K562 (cell line): ENCODE data around the gene HSPB2. TPM values are rescaled to one million over a fixed set of nuclear protein-coding genes. Genes with fewer than 3 reads are reported as not detected.

Experiments
- ATF7 ChIP-seq: fragments of 450-650 bp; IDR thresholded peaks from 2 replicates; pipeline ENCODE4 v1.7.1; 2014; ENCODE audit warnings: mild to moderate bottlenecking, moderate library complexity
- CBX1 ChIP-seq: sonication (generic); IDR thresholded peaks from 2 replicates; pipeline ENCODE4 v1.6.1; 2016; ENCODE audit warnings: antibody characterized with exemption, low read depth, mild to moderate bottlenecking
- CBX2 ChIP-seq: fragments of 200-600 bp; sonication (generic); IDR thresholded peaks from one replicate; pipeline ENCODE4 v1.6.1; 2012; ENCODE audit warnings: mild to moderate bottlenecking, low read length, inconsistent platforms; ENCODE audit not compliant: insufficient read depth, poor library complexity, severe bottlenecking
- CREB3 ChIP-seq: fragments of 450-650 bp; conservative IDR thresholded peaks from 2 replicates; pipeline ENCODE4 v1.6.1; 2016; ENCODE audit warnings: missing genetic modification characterization, low read depth, mild to moderate bottlenecking, missing compliant biosample characterization, moderate library complexity
- JUND ChIP-seq, 2 experiments: IDR thresholded peaks; 2 replicates in 1 of 2; 3 replicates in 1 of 2; pipeline ENCODE4 v1.6.1; 2011; ENCODE audit warnings: borderline replicate concordance in 2 of 2, low read depth in 2 of 2, low read length in 2 of 2, improper control_type of control experiment in 1 of 2, missing biosample characterization in 1 of 2, missing genetic modification characterization in 1 of 2, missing genetic modification reagents in 1 of 2
- NCOA1 ChIP-seq: fragments of 450-650 bp; IDR thresholded peaks from 2 replicates; pipeline ENCODE4 v1.6.1; 2016; ENCODE audit warnings: low read depth
- NCOR1 ChIP-seq: fragments of 450-650 bp; IDR thresholded peaks from 2 replicates; pipeline ENCODE4 v1.6.1; 2016; ENCODE audit warnings: mild to moderate bottlenecking, moderate library complexity
- NKRF ChIP-seq: fragments of 450-650 bp; IDR thresholded peaks from 2 replicates; pipeline ENCODE4 v1.6.1; 2016; ENCODE audit warnings: borderline replicate concordance
- NR2C2 ChIP-seq, 2 experiments: fragments of 200-800 bp in 1 of 2; sonication (Bioruptor generic) in 1 of 2; sonication (generic) in 1 of 2; formaldehyde crosslinking in 1 of 2; IDR thresholded peaks; 2 replicates each; pipeline versions ENCODE4 v1.6.1 to v1.8.0; 2016 to 2022; ENCODE audit warnings: mild to moderate bottlenecking in 1 of 2, missing compliant biosample characterization in 1 of 2, missing genetic modification characterization in 1 of 2, missing genetic modification reagents in 1 of 2
- SIX5 ChIP-seq, 2 experiments: IDR thresholded peaks; 2 replicates each; pipeline ENCODE4 v1.6.1; 2011; ENCODE audit warnings: low read length in 2 of 2, borderline replicate concordance in 1 of 2, low read depth in 1 of 2, mild to moderate bottlenecking in 1 of 2, moderate library complexity in 1 of 2; ENCODE audit not compliant: insufficient read depth in 1 of 2
- TBL1XR1 ChIP-seq, 2 experiments: IDR thresholded peaks; 2 replicates each; pipeline ENCODE4 v1.6.1; 2012; ENCODE audit warnings: improper control_type of control experiment in 2 of 2, low read length in 2 of 2, mild to moderate bottlenecking in 1 of 2
- UBTF ChIP-seq, 2 experiments: IDR thresholded peaks; 2 replicates each; pipeline ENCODE4 v1.6.1; 2012; ENCODE audit warnings: improper control_type of control experiment in 2 of 2, low read depth in 2 of 2, low read length in 2 of 2, borderline replicate concordance in 1 of 2
- ZBTB12 ChIP-seq: fragments of 250-450 bp; sonication (Bioruptor Pico); IDR thresholded peaks from 2 replicates; pipeline ENCODE4 v1.4.0; 2020
- ZBTB2 ChIP-seq: fragments of 450-650 bp; IDR thresholded peaks from 2 replicates; pipeline ENCODE4 v1.6.1; 2016; ENCODE audit warnings: antibody characterized with exemption
- ZNF764 ChIP-seq: fragments of 250-450 bp; sonication (Bioruptor Pico); IDR thresholded peaks from 2 replicates; pipeline ENCODE4 v1.4.0; 2020; ENCODE audit warnings: low read depth, mild to moderate bottlenecking, moderate library complexity
- ZZZ3 ChIP-seq: fragments of 450-650 bp; IDR thresholded peaks from 2 replicates; pipeline ENCODE4 v1.6.1; 2016; ENCODE audit warnings: antibody characterized with exemption, mild to moderate bottlenecking, moderate library complexity
- polyA plus RNA-seq, 8 experiments: library from polyadenylated mRNA; depleted of rRNA in 4 of 8; stranded (reverse) in 5 of 8; unstranded in 3 of 8; fragments of >200 nt; fragmentation: Nextera tagmentation in 2 of 8; fragmentation: Illumina TruSeq in 1 of 8; extraction: Ambion mirVana in 2 of 8; extraction: Trizol in 1 of 8; gene quantifications; 2 replicates each; pipeline versions ENCODE4 v1.2.1 to v1.2.3, GENCODE V29; 2011 to 2014; ENCODE audit warnings: inconsistent platforms in 1 of 8, missing spikeins in 1 of 8
- total RNA-seq, 7 experiments: library from RNA; depleted of rRNA in 6 of 7; stranded (reverse); fragments of >200 nt in 6 of 7; fragmentation: Illumina TruSeq in 2 of 7; extraction: Trizol in 2 of 7; gene quantifications; 2 replicates each; pipeline versions ENCODE4 v1.2.1 to v1.2.3, GENCODE V29; 2011 to 2021; ENCODE audit warnings: low replicate concordance in 1 of 7

Gene HSPB2
- total and polyA plus RNA-seq, 9 of the 15 experiments (the other 6 are each of a cell fraction or from before 2014, with no cell fraction given) = 0.06 to 0.35 (median 0.11) TPM; not detected in 5

GRCh38 chr11:111878849-111879636, 33.5 kb upstream of the HSPB2 start, which contains the start of the genes CFAP68 and FDXACB1 (continued):
- TF ChIP-seq NKRF = peak; percentile 13; the same call in 1 of the 2 replicates
- peak in 1 of 2 experiments; percentile 39; a peak in 1 of 4 replicates for TF ChIP-seq SIX5 (IDR thresholded peaks at IDR 0.05; ENCODE audit: borderline replicate concordance in 1 of 2, insufficient read depth in 1 of 2, low read depth in 1 of 2, low read length in 2 of 2)
- TF ChIP-seq NR2C2 (CRISPR knock-in tag; IDR thresholded peaks at IDR 0.05) = peak; percentile 79
- TF ChIP-seq NR2C2 (tag; IDR thresholded peaks at IDR 0.05) = peak; percentile 91
- peak; percentile 51; the same call in 1 of the 2 replicates for TF ChIP-seq ZZZ3
- peak; percentile 98 for TF ChIP-seq ZBTB12
- TF ChIP-seq JUND (IDR thresholded peaks at IDR 0.05; ENCODE audit: borderline replicate concordance, low read depth, low read length) = peak; percentile 61
- peak; percentile 76; the same call in 2 of the 3 replicates for TF ChIP-seq JUND (tag; IDR thresholded peaks at IDR 0.05; ENCODE audit: borderline replicate concordance, low read depth, low read length)
- peak; percentile 55; the same call in 1 of the 2 replicates for TF ChIP-seq CBX1
- TF ChIP-seq NCOR1 = peak; percentile 81
- TF ChIP-seq UBTF (IDR thresholded peaks at IDR 0.05; ENCODE audit: borderline replicate concordance in 1 of 2, low read depth in 2 of 2, low read length in 2 of 2) = peak; percentile 70 to 81; a peak in 1 of 4 replicates
- peak; percentile 98 for TF ChIP-seq NCOA1
- peak; percentile 96 for TF ChIP-seq ATF7
- TF ChIP-seq ZNF764 = no peak
- peak; percentile 39; the same call in 1 of the 2 replicates for TF ChIP-seq ZBTB2
- TF ChIP-seq CBX2 = no peak
- TF ChIP-seq CREB3 = 0 out of 2 replicates have a peak, but pooled peaks have one; percentile 62
- TF ChIP-seq TBL1XR1 (IDR thresholded peaks at IDR 0.05; ENCODE audit: low read length in 2 of 2) = peak; percentile 19 to 91
